GM12801 (cell line): Measurements from ENCODE around the gene IKBKE.

Source experiments
- TF ChIP-seq, protein P1 (sequence below): IDR thresholded peaks from one replicate; pipeline ENCODE4 v1.5.1; 2011; ENCODE audit warnings: control low read depth; ENCODE audit not compliant: insufficient read length; ENCODE audit errors: extremely low read depth

IKBKE gene

GRCh38 chr1:206529425-206529824 is 59.1 kb downstream of the IKBKE start:
- TF ChIP-seq, protein P1, sequence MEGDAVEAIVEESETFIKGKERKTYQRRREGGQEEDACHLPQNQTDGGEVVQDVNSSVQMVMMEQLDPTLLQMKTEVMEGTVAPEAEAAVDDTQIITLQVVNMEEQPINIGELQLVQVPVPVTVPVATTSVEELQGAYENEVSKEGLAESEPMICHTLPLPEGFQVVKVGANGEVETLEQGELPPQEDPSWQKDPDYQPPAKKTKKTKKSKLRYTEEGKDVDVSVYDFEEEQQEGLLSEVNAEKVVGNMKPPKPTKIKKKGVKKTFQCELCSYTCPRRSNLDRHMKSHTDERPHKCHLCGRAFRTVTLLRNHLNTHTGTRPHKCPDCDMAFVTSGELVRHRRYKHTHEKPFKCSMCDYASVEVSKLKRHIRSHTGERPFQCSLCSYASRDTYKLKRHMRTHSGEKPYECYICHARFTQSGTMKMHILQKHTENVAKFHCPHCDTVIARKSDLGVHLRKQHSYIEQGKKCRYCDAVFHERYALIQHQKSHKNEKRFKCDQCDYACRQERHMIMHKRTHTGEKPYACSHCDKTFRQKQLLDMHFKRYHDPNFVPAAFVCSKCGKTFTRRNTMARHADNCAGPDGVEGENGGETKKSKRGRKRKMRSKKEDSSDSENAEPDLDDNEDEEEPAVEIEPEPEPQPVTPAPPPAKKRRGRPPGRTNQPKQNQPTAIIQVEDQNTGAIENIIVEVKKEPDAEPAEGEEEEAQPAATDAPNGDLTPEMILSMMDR: no peak

GRCh38 chr1:206532368-206532767 is 62.1 kb downstream of the IKBKE start:
- TF ChIP-seq, protein P1: no peak

- TF ChIP-seq, protein P1: no peak
These were observed 64.3 kb downstream of the IKBKE start for GRCh38 chr1:206534552-206534951.

GRCh38 chr1:206535853-206536188 is 65.5 kb downstream of the IKBKE start:
- TF ChIP-seq, protein P1: no peak

DNA sequence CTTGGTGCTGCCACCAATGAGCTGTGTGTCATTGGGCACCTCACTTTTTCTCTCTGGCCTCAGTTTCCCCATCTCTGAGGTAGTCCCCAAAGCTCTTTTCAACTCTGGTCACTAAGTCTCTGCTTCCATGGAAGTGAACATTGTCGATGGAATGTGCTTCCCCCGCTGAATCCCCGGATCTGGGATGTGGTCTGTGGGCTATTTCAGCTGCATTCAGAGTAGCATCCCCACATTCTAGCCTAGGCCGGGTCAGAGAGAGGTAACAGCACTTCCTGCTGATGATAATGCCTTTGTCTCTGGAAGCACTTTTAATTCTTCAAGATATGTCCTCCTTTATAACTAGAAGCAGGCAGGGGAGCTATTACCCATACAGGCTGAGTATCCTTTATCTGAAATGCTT is 66.9 kb downstream of the IKBKE start:
- TF ChIP-seq, protein P1: no peak

DNA sequence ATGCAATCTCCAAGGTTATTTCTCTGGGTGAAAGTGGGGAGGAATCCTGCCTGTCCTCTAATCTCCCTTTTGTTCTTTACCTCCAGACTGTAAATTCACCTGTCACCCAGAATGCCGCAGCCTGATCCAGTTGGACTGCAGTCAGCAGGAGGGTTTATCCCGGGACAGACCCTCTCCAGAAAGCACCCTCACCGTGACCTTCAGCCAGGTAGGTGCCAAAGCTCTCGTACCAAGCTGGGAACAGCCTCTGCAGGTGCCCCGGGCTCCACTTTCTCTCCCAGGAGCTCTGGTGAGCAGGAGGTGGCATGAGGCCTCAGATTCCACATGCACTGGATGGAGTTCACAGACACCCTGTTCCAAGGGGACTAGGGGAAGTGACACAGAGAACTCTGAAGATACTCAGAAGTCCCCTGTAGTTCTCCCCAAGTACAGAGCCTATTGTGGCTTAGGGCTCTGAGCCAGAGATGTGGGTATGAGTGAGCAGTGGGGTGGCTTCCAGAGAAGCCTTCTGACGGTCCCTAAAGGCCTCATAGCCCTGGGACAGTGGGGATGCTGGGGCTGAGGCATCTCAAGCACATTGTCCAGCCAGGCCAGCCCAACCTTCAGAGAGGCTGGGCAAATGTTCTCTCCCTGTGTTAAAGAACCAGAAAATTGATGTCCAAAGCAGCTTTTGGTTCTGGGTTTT is 68.0 kb downstream of the IKBKE start:
- TF ChIP-seq, protein P1: no peak

GRCh38 chr1:206538901-206539640 is 68.8 kb downstream of the IKBKE start:
- TF ChIP-seq, protein P1: no peak
